Measurements from ENCODE around the gene HPCAL1. TPM values are rescaled to one million over a fixed set of nuclear protein-coding genes. Genes with fewer than 3 reads are reported as not detected.

The HPCAL1 gene
- polyA plus RNA-seq, 1 donor from 2014 or later = 63.4 TPM

DNA sequence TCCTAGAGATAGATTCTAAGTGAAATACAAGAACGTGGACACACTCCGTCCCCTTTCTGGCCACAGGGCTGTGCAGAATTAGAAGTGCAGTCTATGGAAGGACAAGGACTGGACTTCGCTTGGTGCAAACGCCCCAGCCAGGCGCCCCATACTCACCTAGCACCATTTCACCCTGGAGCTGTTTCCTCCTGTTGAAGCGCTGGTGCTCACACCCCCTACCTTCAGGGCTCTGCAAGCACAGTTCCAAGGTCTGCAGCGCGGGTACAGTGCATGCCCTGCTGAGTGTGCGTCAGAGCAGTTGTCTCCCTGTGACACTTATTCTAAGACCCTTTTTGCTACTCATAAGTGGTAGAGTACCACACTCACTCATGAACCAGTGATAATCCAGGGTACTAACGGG, 3.0 kb downstream of the HPCAL1 start:
- no peaks in the 10 kb centered on the region for H3K36me3 ChIP-seq (ENCODE audit: insufficient read depth, low read length)
- no peaks in the 10 kb centered on the region for H4K20me1 ChIP-seq (ENCODE audit: insufficient read depth)
- H3K9me2 ChIP-seq (ENCODE audit: insufficient read depth, low read length) = no peaks in the 10 kb centered on the region
- no peak overlapping the region for H3K4me2 ChIP-seq (ENCODE audit: low read length)
- TF ChIP-seq POLR2AphosphoS5 (IDR thresholded peaks at IDR 0.05) = no peak
- TF ChIP-seq, protein P1, sequence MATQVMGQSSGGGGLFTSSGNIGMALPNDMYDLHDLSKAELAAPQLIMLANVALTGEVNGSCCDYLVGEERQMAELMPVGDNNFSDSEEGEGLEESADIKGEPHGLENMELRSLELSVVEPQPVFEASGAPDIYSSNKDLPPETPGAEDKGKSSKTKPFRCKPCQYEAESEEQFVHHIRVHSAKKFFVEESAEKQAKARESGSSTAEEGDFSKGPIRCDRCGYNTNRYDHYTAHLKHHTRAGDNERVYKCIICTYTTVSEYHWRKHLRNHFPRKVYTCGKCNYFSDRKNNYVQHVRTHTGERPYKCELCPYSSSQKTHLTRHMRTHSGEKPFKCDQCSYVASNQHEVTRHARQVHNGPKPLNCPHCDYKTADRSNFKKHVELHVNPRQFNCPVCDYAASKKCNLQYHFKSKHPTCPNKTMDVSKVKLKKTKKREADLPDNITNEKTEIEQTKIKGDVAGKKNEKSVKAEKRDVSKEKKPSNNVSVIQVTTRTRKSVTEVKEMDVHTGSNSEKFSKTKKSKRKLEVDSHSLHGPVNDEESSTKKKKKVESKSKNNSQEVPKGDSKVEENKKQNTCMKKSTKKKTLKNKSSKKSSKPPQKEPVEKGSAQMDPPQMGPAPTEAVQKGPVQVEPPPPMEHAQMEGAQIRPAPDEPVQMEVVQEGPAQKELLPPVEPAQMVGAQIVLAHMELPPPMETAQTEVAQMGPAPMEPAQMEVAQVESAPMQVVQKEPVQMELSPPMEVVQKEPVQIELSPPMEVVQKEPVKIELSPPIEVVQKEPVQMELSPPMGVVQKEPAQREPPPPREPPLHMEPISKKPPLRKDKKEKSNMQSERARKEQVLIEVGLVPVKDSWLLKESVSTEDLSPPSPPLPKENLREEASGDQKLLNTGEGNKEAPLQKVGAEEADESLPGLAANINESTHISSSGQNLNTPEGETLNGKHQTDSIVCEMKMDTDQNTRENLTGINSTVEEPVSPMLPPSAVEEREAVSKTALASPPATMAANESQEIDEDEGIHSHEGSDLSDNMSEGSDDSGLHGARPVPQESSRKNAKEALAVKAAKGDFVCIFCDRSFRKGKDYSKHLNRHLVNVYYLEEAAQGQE (IDR thresholded peaks at IDR 0.05; ENCODE audit: borderline replicate concordance) = no peak
- no peak for TF ChIP-seq TAF1 (IDR thresholded peaks at IDR 0.05; ENCODE audit: low read depth)
- TF ChIP-seq RAD21 (conservative IDR thresholded peaks at IDR 0.05) = no peak
- no peak for TF ChIP-seq EP300 (conservative IDR thresholded peaks at IDR 0.05; ENCODE audit: poor library complexity, severe bottlenecking)
- no peak for TF ChIP-seq EZH2 (IDR thresholded peaks at IDR 0.05; ENCODE audit: borderline replicate concordance, insufficient read depth, low read length, poor library complexity, severe bottlenecking)
- TF ChIP-seq, protein P2, sequence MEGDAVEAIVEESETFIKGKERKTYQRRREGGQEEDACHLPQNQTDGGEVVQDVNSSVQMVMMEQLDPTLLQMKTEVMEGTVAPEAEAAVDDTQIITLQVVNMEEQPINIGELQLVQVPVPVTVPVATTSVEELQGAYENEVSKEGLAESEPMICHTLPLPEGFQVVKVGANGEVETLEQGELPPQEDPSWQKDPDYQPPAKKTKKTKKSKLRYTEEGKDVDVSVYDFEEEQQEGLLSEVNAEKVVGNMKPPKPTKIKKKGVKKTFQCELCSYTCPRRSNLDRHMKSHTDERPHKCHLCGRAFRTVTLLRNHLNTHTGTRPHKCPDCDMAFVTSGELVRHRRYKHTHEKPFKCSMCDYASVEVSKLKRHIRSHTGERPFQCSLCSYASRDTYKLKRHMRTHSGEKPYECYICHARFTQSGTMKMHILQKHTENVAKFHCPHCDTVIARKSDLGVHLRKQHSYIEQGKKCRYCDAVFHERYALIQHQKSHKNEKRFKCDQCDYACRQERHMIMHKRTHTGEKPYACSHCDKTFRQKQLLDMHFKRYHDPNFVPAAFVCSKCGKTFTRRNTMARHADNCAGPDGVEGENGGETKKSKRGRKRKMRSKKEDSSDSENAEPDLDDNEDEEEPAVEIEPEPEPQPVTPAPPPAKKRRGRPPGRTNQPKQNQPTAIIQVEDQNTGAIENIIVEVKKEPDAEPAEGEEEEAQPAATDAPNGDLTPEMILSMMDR (IDR thresholded peaks at IDR 0.05; ENCODE audit: poor library complexity, severe bottlenecking) = no peak
- no peak for TF ChIP-seq SMC3 (conservative IDR thresholded peaks at IDR 0.05; ENCODE audit: poor library complexity)
- TF ChIP-seq MXI1 (conservative IDR thresholded peaks at IDR 0.05; ENCODE audit: poor library complexity, severe bottlenecking) = no peak
- no peak overlapping the region for H3K9ac ChIP-seq (ENCODE audit: low read length)
- no peaks in the 10 kb centered on the region for H3K9me3 ChIP-seq (ENCODE audit: low read length)
- no peaks in the 10 kb centered on the region for H3F3A ChIP-seq (ENCODE audit: insufficient read depth, low read length, poor library complexity, severe bottlenecking)
- peak overlapping the region; percentile 89 for H3K4me3 ChIP-seq (ENCODE audit: low read length)
- H3K27me3 ChIP-seq (ENCODE audit: insufficient read depth, low read depth, low read length) = peaks cover 31% of the 10 kb centered on the region
- no peak overlapping the region for H2AFZ ChIP-seq (ENCODE audit: low read depth, low read length)
- H3K79me2 ChIP-seq (replicated peaks; ENCODE audit: insufficient read depth, low read length) = no peaks in the 10 kb centered on the region
- no peak overlapping the region for H3K27ac ChIP-seq (ENCODE audit: low read length)

DNA sequence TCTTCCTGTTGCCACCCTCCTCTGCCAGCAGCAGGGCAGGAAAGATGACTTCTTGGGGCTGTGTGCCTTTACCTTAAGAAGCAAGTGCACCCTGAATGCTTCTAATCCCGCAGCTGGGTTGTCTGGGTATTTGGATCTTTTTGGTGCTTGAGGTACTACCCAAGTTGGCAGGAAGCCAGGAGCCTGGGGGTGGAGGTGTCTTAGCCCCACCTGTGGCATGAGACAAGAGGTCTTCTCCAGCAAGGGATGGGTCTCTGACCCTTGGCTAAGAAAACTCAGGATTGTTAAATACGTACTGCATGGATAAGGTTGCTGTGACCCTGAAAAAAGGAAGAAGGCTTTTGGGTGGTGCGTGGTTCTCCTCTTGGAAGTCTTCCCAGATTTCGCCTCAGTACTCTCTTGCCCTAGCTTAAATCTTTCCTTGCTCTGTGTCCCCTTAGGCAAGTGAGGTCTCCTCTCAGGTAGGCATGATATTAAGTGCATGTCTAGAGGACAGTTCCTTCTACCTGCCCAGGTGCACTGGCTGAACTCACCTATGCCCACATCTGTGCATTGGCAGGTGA, 4.3 kb downstream of the HPCAL1 start:
- H3K9me2 ChIP-seq (ENCODE audit: insufficient read depth, low read length) = no peaks in the 10 kb centered on the region
- H3K36me3 ChIP-seq (ENCODE audit: insufficient read depth, low read length) = no peaks in the 10 kb centered on the region
- H2AFZ ChIP-seq (ENCODE audit: low read depth, low read length) = no peak overlapping the region
- H3F3A ChIP-seq (ENCODE audit: insufficient read depth, low read length, poor library complexity, severe bottlenecking) = no peaks in the 10 kb centered on the region
- H3K9ac ChIP-seq (ENCODE audit: low read length) = no peak overlapping the region
- no peaks in the 10 kb centered on the region for H3K79me2 ChIP-seq (replicated peaks; ENCODE audit: insufficient read depth, low read length)
- no peaks in the 10 kb centered on the region for H3K9me3 ChIP-seq (ENCODE audit: low read length)
- no peak overlapping the region for H3K27ac ChIP-seq (ENCODE audit: low read length)
- no peak for TF ChIP-seq TAF1 (IDR thresholded peaks at IDR 0.05; ENCODE audit: low read depth)
- TF ChIP-seq MXI1 (conservative IDR thresholded peaks at IDR 0.05; ENCODE audit: poor library complexity, severe bottlenecking) = no peak
- TF ChIP-seq RAD21 (conservative IDR thresholded peaks at IDR 0.05) = no peak
- no peak for TF ChIP-seq EP300 (conservative IDR thresholded peaks at IDR 0.05; ENCODE audit: poor library complexity, severe bottlenecking)
- no peak for TF ChIP-seq POLR2AphosphoS5 (IDR thresholded peaks at IDR 0.05)
- TF ChIP-seq, protein P2 (IDR thresholded peaks at IDR 0.05; ENCODE audit: poor library complexity, severe bottlenecking) = no peak
- no peak for TF ChIP-seq SMC3 (conservative IDR thresholded peaks at IDR 0.05; ENCODE audit: poor library complexity)
- TF ChIP-seq, protein P1 (IDR thresholded peaks at IDR 0.05; ENCODE audit: borderline replicate concordance) = no peak
- TF ChIP-seq EZH2 (IDR thresholded peaks at IDR 0.05; ENCODE audit: borderline replicate concordance, insufficient read depth, low read length, poor library complexity, severe bottlenecking) = no peak
- H3K4me2 ChIP-seq (ENCODE audit: low read length) = no peak overlapping the region
- no peak overlapping the region for H3K4me3 ChIP-seq (ENCODE audit: low read length)
- H3K27me3 ChIP-seq (ENCODE audit: insufficient read depth, low read depth, low read length) = peaks cover 31% of the 10 kb centered on the region
- no peaks in the 10 kb centered on the region for H4K20me1 ChIP-seq (ENCODE audit: insufficient read depth)
